CD4-positive, alpha-beta T cell treated with Interleukin-21 for 1 hour (primary cell): Measurements from ENCODE around the gene DNAH7.
"Not testable (repeated sequence)": the region's sequence is repeated elsewhere in the genome, so short reads cannot be mapped to it uniquely, and the experiment has no call there.

Source experiments
- DNase-seq: peaks from one replicate; pipeline ENCODE4 v3.0.0-alpha.2; 2020

DNAH7 gene

GRCh38 chr2:195959341-195959740 is 109.3 kb downstream of the DNAH7 start:
- DNase-seq, result no peak

GRCh38 chr2:195956725-195957124 is 111.9 kb downstream of the DNAH7 start:
- DNase-seq, result no peak

- DNase-seq, result no peak
These were observed 123.6 kb downstream of the DNAH7 start for GRCh38 chr2:195945056-195945455.

GRCh38 chr2:195937176-195937575 is 131.5 kb downstream of the DNAH7 start:
- no peak for DNase-seq

- no peak for DNase-seq
These were observed 134.2 kb downstream of the DNAH7 start for GRCh38 chr2:195934484-195934883.

GRCh38 chr2:195929531-195929930 is 139.1 kb downstream of the DNAH7 start:
- no peak for DNase-seq

- DNase-seq, result no peak
These were observed 143.5 kb downstream of the DNAH7 start for GRCh38 chr2:195925120-195925519.

GRCh38 chr2:195923889-195924288 is 144.7 kb downstream of the DNAH7 start:
- DNase-seq, result no peak

GRCh38 chr2:195917021-195917600 is 151.5 kb downstream of the DNAH7 start:
- DNase-seq, result not testable (repeated sequence)

- no peak for DNase-seq
These were observed 156.6 kb downstream of the DNAH7 start for GRCh38 chr2:195912079-195912478.

- DNase-seq, result no peak
These were observed 158.1 kb downstream of the DNAH7 start for GRCh38 chr2:195910570-195910969.

GRCh38 chr2:195909926-195910325 is 158.7 kb downstream of the DNAH7 start:
- no peak for DNase-seq

- no peak for DNase-seq
These were observed 161.2 kb downstream of the DNAH7 start for GRCh38 chr2:195907474-195907873.

GRCh38 chr2:195903956-195904355 is 164.7 kb downstream of the DNAH7 start:
- no peak for DNase-seq

- no peak for DNase-seq
These were observed 165.8 kb downstream of the DNAH7 start for GRCh38 chr2:195902857-195903256.

GRCh38 chr2:195899226-195899625 is 169.4 kb downstream of the DNAH7 start:
- no peak for DNase-seq

GRCh38 chr2:195898505-195899191 is 170.0 kb downstream of the DNAH7 start:
- DNase-seq, result no peak

- no peak for DNase-seq
These were observed 177.6 kb downstream of the DNAH7 start for GRCh38 chr2:195891081-195891480.

- no peak for DNase-seq
These were observed 189.5 kb downstream of the DNAH7 start for GRCh38 chr2:195879153-195879552.

GRCh38 chr2:195871326-195871725 is 197.3 kb downstream of the DNAH7 start:
- DNase-seq, result no peak

- DNase-seq, result no peak
These were observed 204.3 kb downstream of the DNAH7 start for GRCh38 chr2:195864316-195864715.

GRCh38 chr2:195863564-195863963 is 205.1 kb downstream of the DNAH7 start:
- DNase-seq, result no peak

GRCh38 chr2:195863121-195863520 is 205.5 kb downstream of the DNAH7 start:
- no peak for DNase-seq

- DNase-seq, result no peak
These were observed 206.8 kb downstream of the DNAH7 start for GRCh38 chr2:195861821-195862220.

- DNase-seq, result no peak
These were observed 209.1 kb downstream of the DNAH7 start for GRCh38 chr2:195859513-195859912.
